ENCODE data around the gene AGBL4. TPM values are rescaled to one million over a fixed set of nuclear protein-coding genes. Genes with fewer than 3 reads are reported as not detected.

Gene AGBL4
- total RNA-seq, 1 experiment from 2014 or later = not detected

DNA sequence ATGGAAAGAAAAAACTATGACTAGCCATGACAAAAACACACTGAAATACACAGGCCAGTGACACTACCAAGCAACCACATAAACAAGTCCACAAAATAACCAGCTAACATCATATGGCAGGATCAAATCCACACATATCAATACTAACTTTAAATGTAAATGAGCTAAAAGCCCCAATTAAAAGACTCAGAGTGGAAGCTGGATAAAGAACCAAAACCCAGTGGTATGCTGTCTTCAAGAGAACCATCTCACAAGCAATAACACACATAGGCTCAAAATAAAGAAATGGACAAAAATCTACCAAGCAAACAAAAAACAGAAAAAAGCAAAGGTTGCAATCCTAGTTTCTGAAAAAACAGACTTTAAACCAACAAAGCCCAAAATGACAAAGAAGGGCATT lies 770.8 kb downstream of the AGBL4 start:
- no peak overlapping the region for H3K9ac ChIP-seq (ENCODE audit: low read length)
- ChIA-PET POLR2A (no interaction called here), RAD21 (ENCODE audit: low non-redundant PET in 1 of 2, low total read pairs in 2 of 2, uncharacterized antibody in 2 of 2, unreplicated experiment in 2 of 2) (no interaction called here), CTCF (no interaction called here)
- H3K79me2 ChIP-seq (ENCODE audit: insufficient read depth, low read length) = no peaks in the 10 kb centered on the region
- H3K9me3 ChIP-seq (ENCODE audit: control insufficient read depth in 1 of 2, insufficient read depth in 1 of 2, low read depth in 1 of 2, low read length in 2 of 2) = peaks cover 0 to 3% of the 10 kb centered on the region in 2 experiments; a peak in 2 of 4 replicates
- no peaks in the 10 kb centered on the region for H3K36me3 ChIP-seq (ENCODE audit: control insufficient read depth in 1 of 2, insufficient read depth in 2 of 2, low read length in 2 of 2)
- intact Hi-C loops (cut with micrococcal nuclease) = no loop called here
- TF ChIP-seq POLR2AphosphoS5 (IDR thresholded peaks at IDR 0.05; ENCODE audit: low read depth, low read length) (no peak), CBX3 (IDR thresholded peaks at IDR 0.05; ENCODE audit: low read depth) (no peak), JUND (IDR thresholded peaks at IDR 0.05) (no peak), ZNF274 (IDR thresholded peaks at IDR 0.05; ENCODE audit: low read depth, low read length) (no peak), SRF (IDR thresholded peaks at IDR 0.05; ENCODE audit: low read depth) (no peak), SIN3A (IDR thresholded peaks at IDR 0.05; ENCODE audit: low read depth) (no peak), ZFX (IDR thresholded peaks at IDR 0.05) (no peak)
- TF ChIP-seq, protein P1, sequence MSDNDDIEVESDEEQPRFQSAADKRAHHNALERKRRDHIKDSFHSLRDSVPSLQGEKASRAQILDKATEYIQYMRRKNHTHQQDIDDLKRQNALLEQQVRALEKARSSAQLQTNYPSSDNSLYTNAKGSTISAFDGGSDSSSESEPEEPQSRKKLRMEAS (IDR thresholded peaks at IDR 0.05) = no peak
- TF ChIP-seq, protein P2, sequence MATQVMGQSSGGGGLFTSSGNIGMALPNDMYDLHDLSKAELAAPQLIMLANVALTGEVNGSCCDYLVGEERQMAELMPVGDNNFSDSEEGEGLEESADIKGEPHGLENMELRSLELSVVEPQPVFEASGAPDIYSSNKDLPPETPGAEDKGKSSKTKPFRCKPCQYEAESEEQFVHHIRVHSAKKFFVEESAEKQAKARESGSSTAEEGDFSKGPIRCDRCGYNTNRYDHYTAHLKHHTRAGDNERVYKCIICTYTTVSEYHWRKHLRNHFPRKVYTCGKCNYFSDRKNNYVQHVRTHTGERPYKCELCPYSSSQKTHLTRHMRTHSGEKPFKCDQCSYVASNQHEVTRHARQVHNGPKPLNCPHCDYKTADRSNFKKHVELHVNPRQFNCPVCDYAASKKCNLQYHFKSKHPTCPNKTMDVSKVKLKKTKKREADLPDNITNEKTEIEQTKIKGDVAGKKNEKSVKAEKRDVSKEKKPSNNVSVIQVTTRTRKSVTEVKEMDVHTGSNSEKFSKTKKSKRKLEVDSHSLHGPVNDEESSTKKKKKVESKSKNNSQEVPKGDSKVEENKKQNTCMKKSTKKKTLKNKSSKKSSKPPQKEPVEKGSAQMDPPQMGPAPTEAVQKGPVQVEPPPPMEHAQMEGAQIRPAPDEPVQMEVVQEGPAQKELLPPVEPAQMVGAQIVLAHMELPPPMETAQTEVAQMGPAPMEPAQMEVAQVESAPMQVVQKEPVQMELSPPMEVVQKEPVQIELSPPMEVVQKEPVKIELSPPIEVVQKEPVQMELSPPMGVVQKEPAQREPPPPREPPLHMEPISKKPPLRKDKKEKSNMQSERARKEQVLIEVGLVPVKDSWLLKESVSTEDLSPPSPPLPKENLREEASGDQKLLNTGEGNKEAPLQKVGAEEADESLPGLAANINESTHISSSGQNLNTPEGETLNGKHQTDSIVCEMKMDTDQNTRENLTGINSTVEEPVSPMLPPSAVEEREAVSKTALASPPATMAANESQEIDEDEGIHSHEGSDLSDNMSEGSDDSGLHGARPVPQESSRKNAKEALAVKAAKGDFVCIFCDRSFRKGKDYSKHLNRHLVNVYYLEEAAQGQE (IDR thresholded peaks at IDR 0.05; ENCODE audit: low read depth) = no peak
- H4K20me1 ChIP-seq (ENCODE audit: insufficient read depth) = no peaks in the 10 kb centered on the region
- H2AFZ ChIP-seq (ENCODE audit: low read depth, low read length, poor library complexity, severe bottlenecking) = no peak overlapping the region
- no peak overlapping the region for H3K27ac ChIP-seq (ENCODE audit: low read depth, low read length)
- ATAC-seq (no peak), DNase-seq (ENCODE audit: low read depth, low spot score) (no peak)
- H3K4me1 ChIP-seq (ENCODE audit: control insufficient read depth in 1 of 2, insufficient read depth in 2 of 2, low read length in 2 of 2) = no peaks in the 10 kb centered on the region
- no peak overlapping the region for H3K4me2 ChIP-seq (ENCODE audit: low read length)
- no peak overlapping the region for H3K4me3 ChIP-seq (replicated peaks in 1 of 2; ENCODE audit: low read depth in 1 of 2, low read length in 2 of 2)
- BruUV-seq (replicated peaks) = no TSS peak
- H3K27me3 ChIP-seq (ENCODE audit: insufficient read depth, low read length) = no peaks in the 10 kb centered on the region
- H3K9me2 ChIP-seq (ENCODE audit: insufficient read depth) = no peaks in the 10 kb centered on the region

Measured in HCT116 (cell line).